ENCODE results near the gene CCDC15.
"Not testable (repeated sequence)": the region's sequence is repeated elsewhere in the genome, so short reads cannot be mapped to it uniquely, and the experiment has no call there.

CCDC15 gene

GRCh38 chr11:124942466-124943253 lies 11.3 kb upstream of the CCDC15 start:
- DNase-seq = no peak

DNA sequence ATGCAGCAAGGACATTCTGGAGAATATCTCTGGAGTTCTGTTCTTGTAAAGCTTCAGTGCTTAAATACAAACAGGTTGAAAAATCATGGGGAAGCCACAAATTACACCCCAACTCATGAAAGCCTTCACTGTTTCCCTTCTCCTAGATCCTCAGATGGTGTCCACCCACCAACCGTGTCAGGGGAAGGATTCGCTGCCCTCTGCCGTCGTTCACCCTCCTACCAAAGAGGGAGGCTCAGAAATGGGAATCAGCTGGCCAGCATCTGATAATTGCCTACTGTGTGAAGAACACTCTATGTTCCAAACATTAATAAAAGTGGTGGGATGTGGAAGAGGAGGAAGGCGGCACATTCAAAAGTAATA lies 10.8 kb upstream of the CCDC15 start:
- no peak for DNase-seq

DNA sequence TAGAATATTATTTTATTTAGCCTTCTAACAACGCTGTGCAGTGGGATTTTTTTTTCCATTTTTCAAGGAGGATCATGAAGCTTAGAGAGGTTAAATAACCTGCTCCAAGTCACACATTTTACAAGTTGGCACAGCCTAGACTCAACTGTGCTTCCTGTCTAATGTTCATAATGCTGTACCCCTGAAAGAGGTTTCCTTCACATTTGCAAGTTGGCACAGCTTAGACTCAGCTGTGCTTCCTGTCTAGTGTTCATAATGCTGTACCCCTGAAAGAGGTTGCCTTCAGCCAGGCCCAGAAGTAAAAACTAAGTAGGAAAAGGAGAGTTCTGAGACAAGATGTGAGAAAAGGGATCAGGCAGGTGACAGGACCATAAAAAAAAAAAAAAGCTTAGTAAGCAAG lies 10.3 kb upstream of the CCDC15 start:
- DNase-seq = no peak

DNA sequence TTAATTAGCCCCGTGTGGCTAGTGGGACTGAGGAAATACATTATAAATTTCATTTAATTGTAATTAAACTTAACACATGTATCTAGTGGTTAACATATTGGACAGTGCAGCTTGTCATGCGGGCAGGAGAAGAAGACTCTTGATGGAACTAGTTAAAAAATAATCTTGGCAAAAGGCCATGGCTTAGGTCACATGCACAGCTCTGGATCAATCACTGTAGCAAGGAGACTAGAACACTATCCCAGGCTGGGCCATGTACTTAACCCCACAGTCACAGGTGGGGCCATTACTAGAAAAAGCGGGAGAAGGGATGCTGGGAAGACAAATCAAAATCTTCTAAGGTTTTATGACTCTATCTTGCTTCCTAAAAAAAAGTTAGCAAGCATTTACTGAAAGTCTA lies 9.4 kb upstream of the CCDC15 start:
- no peak for DNase-seq

DNA sequence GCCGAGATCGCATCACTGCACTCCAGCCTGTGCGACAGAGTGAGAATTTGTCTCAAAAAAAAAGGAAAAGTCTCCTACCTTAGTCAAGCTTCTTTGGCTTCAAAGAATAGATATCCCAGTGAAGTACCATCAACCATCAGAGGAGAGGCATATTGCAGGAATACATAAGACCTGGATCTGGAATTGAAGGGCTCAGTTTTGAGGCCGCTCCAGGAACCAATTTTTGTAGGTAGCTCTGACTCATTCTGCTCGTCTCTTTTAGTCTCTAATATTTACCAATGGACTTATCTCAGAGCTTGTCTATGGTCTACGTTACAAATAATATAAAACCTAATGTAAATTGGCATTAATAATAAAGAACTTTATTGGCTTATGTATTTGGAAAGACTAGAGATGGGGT lies 8.2 kb upstream of the CCDC15 start:
- no peak for DNase-seq

DNA sequence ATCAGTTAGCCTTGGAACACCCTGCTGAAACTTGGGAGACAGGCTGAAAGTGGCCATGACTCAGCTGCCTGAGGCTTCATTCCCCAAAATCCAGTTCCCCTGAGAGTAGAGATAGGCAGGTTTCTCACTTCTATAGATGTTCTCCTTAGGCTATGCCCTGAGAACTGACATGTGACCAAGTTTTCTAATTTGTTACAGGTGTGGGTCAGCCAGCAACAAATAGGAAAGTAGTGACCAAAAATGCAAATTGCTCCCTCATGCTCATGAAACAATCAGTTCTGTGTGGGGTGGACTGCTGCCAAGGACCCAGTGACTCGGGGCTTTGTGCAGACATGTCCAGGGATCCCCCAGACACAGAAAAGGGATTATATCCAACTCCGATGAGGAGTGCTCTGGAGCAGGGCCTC lies 7.3 kb upstream of the CCDC15 start:
- DNase-seq = no peak

GRCh38 chr11:124950601-124951330 lies 3.2 kb upstream of the CCDC15 start:
- no peak for DNase-seq

DNA sequence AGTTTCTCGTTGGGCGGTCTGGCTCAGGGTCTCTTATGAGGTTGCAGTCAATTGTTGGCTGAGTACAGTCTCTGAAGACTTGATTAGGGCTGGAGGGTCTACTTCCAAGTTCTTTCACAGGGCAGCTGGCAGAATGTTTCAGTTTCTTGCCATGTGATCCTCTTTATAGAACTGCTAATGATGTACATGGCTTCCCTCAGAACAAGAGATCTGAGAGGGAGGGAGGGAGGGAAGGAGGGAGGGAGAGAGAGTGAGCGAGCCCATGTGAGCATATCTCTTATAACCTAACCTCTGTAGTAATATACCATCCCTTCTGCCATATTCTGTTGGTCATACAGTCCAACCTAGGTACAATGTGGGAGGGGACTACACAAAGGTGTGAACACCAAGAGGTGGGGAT lies 2.7 kb upstream of the CCDC15 start:
- no peak for DNase-seq

GRCh38 chr11:124954590-124954955 lies 571 bp downstream of the CCDC15 start:
- no peak for DNase-seq

DNA sequence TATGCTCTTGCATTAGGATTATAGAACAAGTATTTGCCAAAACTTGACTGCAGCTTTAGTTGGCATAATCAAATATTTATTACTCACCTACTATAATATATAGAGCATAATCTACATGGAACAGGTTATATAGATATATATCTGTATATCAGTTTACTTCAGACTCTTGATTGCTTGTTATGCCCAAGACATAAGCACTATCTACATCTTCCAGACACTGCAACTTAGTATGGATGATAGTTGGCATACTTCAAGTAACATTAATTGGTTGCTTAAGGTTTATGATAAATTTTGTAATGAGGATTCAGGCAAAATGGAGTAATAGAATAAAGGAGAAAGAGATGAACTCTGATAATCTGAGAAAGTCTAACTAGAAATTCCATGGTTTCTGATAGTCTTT lies 1.0 kb downstream of the CCDC15 start:
- DNase-seq = no peak

- no peak for DNase-seq
Measured at GRCh38 chr11:124961972-124962609, 8.1 kb downstream of the CCDC15 start.

- DNase-seq = not testable (repeated sequence)
Measured at GRCh38 chr11:124968197-124968596, 14.2 kb downstream of the CCDC15 start.

DNA sequence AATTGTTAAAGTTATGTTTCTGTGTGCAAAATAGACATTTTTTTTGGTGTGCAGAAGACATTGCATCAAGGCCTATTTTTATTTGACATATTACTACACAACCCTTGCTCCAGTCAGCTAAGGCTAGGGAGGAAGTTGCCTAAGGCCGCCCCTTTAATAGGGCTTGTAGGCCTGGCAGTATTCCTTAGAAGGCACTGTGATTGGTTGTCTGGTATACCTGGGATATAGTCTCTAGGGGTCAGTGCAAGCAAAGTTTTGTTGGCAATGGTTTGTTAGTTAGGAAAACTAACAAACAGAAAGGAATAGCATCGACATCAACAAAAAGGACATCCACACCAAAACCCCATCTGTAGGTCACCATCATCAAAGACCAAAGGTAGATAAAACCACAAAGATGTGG lies 16.9 kb downstream of the CCDC15 start:
- no peak for DNase-seq

DNA sequence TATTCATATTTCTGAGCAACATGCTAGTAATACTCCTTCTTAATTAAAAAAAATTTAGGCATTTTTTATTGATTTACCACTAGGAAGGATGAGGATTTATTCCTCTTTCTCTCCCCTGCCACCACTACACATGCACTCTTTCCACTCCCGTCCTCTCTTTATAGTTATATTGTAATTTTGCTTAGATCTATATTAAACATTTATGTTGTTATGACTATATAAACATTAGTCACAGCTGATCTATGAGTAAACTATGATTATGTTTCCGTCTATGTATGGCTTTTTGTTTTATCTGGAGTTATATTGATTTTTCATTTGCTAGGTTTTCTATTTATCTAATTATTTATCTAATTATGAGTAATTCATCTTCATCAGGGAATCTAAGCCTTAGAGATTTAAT lies 17.8 kb downstream of the CCDC15 start:
- no peak for DNase-seq

DNA sequence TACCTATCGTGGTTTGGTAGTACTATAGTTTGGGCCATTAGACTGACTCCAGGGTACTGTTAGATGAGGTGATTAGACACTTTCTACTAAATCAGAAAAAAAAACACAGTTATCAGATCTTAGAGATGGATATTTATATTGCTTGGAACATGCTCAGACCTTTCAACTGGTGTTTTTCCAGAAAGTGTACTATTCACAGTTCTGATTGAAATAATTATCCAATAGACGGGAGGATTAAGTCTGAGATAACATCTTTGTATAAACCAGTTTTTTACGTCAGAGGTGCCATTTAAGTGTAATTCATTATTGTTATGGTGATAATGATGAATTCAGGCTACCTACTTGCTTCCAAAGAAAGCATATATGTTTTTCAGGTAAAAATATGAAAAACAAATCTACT lies 22.5 kb downstream of the CCDC15 start:
- DNase-seq = no peak

- DNase-seq = no peak
Measured at GRCh38 chr11:124977006-124977405, 23.0 kb downstream of the CCDC15 start.

DNA sequence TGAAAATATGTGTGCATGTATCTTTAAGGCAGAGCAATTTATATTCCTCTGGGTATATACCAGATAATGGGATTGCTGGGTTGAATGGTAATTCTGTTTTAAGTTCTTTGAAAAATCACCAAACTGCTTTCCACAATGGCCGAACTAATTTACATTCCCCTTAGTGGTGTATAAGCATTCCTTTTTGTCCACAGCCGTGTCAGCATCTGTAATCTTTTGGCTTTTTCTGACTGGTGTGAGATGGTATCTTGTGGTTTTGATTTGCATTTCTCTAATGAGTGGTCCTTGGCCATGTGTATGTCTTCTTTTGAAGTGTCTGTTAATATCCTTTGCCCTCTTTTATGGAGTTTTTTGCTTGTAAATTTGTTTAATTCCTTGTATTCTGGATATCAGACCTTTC lies 24.3 kb downstream of the CCDC15 start:
- DNase-seq = no peak

DNA sequence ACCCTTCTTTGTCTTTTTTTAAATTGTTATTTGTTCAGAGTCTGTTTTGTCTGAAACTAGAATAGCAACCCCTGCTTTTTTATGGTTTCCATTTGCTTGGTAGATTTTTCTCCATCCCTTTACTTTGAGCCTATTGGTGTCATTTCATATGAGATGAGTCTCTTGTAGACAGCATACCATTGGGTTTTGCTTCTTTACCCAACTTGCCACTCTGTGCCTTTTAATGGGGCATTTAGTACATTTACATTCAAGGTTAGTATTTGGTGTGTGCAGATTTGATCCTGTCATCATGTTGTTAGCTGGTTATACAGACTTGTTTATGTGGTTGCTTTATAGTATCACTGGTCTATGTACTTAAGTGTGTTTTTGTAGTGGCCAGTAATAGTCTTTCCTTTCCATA lies 28.0 kb downstream of the CCDC15 start:
- DNase-seq = no peak

GRCh38 chr11:124983674-124984511 lies 29.9 kb downstream of the CCDC15 start:
- DNase-seq = no peak

- DNase-seq = no peak
Measured at GRCh38 chr11:124984512-124984854, 30.5 kb downstream of the CCDC15 start.

- no peak for DNase-seq
Measured at GRCh38 chr11:124987096-124987495, 33.1 kb downstream of the CCDC15 start.

GRCh38 chr11:124988063-124988462 lies 34.1 kb downstream of the CCDC15 start:
- DNase-seq = no peak

GRCh38 chr11:125001079-125001778 lies 47.2 kb downstream of the CCDC15 start:
- no peak for DNase-seq
